A673 (cell line): ENCODE results near the gene LAIR1.

Experiments used
- EZH2 ChIP-seq: fragments of 200-600 bp; sonication (generic); IDR thresholded peaks from 2 replicates; pipeline ENCODE4 v1.6.1; 2017; ENCODE audit warnings: borderline replicate concordance, low read depth, mild to moderate bottlenecking, mixed read lengths, antibody characterized with exemption, low read length; ENCODE audit not compliant: poor library complexity, severe bottlenecking
- TF ChIP-seq, protein P1 (sequence below): fragments of 300-800, 200-600 bp; sonication (generic); conservative IDR thresholded peaks from 2 replicates; pipeline ENCODE4 v1.5.1; 2017; ENCODE audit warnings: low read depth, mild to moderate bottlenecking, antibody characterized with exemption, low read length, moderate library complexity, mixed read lengths

GRCh38 chr19:54317965-54318240 is 46.8 kb downstream of the LAIR1 start:
- TF ChIP-seq, protein P1, sequence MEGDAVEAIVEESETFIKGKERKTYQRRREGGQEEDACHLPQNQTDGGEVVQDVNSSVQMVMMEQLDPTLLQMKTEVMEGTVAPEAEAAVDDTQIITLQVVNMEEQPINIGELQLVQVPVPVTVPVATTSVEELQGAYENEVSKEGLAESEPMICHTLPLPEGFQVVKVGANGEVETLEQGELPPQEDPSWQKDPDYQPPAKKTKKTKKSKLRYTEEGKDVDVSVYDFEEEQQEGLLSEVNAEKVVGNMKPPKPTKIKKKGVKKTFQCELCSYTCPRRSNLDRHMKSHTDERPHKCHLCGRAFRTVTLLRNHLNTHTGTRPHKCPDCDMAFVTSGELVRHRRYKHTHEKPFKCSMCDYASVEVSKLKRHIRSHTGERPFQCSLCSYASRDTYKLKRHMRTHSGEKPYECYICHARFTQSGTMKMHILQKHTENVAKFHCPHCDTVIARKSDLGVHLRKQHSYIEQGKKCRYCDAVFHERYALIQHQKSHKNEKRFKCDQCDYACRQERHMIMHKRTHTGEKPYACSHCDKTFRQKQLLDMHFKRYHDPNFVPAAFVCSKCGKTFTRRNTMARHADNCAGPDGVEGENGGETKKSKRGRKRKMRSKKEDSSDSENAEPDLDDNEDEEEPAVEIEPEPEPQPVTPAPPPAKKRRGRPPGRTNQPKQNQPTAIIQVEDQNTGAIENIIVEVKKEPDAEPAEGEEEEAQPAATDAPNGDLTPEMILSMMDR, result no peak
- no peak for TF ChIP-seq EZH2
